Measurements from ENCODE around the gene CTNNBL1. TPM values are rescaled to one million over a fixed set of nuclear protein-coding genes. Genes with fewer than 3 reads are reported as not detected.

The CTNNBL1 gene
- total RNA-seq, 1 donor from 2014 or later: 41.3 TPM

DNA sequence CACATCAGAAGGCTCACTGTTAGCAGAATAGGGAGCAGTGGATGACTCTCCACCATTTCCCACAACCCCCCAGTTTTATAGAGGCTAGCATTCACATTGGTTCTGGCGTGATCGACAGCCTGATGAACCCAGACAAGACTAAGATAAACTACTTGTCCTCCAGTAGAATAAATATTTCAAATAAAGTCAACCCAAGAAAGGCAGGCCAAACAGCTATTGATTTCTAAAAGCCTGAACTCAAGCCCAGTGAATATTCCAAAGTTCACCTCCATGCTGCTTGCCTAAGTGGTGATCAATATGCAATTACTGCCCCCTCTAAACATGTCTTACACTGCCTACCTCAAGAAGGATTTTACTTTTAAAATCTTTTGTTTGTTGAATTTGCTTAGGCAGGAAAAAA is 104.5 kb downstream of the CTNNBL1 start:
- DNase-seq (ENCODE audit: low spot score) (no peak), ATAC-seq (no peak)
- intact Hi-C loops (cut with DNase I): no loop called here

DNA sequence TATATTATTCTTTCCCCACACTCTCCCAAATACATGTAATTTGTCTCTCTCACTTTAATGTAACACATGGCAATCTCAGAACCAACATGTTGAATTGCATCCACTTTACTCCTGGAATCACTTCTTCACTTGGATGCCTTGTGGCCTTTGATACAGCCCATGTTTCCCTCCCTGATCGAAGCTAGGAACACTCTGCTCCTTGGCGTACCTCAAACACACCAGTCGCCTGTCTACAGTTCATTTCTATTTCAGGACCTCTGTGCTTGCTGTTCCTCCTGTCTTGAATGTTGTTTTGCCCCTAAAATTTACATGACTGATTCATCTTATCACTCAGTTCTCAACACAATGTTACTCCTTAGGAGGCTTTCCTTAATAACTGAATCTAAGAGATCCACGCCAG is 106.8 kb downstream of the CTNNBL1 start:
- ATAC-seq: no peak
- DNase-seq (ENCODE audit: low spot score): no peak
- intact Hi-C loops (cut with DNase I): no loop called here

DNA sequence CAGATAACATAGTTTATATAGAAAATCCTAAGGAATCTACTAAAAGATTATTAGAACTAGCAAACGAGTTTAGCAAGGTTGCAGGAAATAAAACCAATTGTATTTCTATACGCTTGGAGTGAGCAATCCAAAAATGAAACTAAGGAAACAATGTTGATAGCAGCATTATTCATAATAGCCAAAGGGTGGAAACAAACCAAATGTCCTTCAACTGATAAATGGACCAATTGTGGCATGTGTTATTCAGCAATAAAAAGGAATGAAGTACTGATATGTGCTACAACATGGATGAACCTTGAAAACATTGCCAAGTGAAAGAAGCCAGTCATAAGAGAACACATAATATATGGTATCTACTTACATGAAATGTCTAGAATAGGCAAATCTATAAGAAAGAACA is 108.1 kb downstream of the CTNNBL1 start:
- ATAC-seq: no peak
- DNase-seq (ENCODE audit: low spot score): no peak
- intact Hi-C loops (cut with DNase I): no loop called here

DNA sequence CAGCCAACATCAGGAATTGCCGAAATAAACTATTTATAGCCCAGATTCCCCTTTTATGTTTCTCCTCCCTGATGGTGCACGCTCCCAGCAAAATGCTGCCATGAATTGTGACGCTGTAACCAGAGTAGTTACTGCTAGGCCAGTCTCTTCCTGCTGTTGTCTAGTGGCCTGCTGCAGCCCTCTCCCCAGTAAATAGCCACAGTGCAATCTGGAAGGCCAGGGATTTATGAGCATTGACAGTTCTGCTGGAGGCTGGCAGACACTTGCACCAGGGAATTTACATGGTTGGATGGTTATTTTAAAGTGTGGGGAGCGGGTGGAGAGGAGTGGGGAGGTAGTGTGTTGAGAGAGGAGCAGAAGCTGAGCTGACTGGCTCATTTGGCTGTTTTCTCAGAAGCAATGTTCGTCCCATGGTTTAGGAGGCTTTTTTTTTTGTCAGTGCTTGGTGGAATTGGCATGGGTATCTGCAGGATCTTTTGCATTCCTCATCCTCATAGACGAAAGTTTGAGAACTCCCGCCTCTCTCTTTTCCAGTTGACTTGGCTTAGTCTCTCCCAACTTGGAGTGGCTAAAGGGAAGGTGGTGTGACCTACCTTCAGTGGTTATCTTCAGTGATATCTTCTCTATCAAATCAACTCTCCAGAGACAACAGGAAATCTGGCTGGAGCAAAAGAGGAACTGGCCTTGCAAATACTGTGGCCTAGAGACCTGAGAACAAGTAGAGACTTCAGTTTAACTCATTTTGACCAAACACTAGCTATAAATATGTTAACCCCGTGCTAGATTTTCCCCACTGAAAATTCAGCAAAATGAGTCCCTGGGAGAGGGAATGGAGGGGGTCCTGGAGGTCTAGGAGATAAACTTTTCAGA is 109.8 kb downstream of the CTNNBL1 start:
- ATAC-seq (no peak), DNase-seq (ENCODE audit: low spot score) (no peak)
- intact Hi-C loops (cut with DNase I): no loop called here

DNA sequence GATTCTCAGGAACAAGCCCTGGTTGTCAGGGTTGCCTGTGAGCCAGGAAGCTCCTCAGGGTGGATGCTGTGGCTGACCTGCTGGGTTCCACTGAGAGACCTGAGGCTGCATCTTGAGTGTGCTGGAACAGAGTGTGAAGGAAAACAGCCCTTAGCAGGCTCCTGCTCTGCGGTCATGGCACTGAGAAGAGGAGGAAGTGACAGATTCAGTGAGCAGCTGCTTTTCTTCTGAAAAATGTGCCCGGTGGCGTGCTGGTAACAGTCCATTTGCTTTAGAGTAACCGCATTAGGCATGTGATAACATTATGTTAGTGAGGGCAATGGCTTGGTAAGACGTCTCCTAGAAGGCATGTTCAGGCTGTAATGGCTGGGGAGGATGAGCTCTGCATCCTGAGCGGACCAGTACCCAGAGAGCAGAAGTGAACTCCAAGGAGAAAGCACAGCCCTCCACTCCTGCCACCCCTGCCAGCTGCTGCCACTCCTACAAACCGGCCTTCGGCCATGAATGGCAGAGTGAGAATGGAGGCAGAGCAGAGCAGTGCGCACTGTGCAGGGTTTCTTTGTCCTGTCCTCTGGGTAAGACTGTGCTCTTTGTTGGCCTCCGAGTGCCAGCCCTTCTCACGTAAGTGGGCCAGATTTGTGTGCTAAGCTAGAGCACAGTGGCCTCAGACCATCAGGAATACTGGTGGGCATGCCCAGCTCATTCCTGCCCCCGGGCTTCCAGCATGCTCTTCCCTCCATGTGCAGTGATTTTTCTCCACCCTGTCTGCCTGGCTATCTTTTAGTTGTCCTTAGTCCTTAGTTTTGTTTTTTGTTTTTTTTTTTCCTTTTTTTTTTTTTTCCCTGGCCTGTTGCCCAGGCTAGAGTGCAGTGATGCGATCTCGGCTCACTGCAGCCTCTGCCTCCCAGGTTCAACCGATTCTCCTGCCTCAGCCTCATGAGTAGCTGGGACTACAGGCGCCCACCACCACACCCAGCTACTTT is 111.0 kb downstream of the CTNNBL1 start:
- ATAC-seq (peak; percentile 38), DNase-seq (ENCODE audit: low spot score) (no peak)
- intact Hi-C loops (cut with DNase I): no loop called here

DNA sequence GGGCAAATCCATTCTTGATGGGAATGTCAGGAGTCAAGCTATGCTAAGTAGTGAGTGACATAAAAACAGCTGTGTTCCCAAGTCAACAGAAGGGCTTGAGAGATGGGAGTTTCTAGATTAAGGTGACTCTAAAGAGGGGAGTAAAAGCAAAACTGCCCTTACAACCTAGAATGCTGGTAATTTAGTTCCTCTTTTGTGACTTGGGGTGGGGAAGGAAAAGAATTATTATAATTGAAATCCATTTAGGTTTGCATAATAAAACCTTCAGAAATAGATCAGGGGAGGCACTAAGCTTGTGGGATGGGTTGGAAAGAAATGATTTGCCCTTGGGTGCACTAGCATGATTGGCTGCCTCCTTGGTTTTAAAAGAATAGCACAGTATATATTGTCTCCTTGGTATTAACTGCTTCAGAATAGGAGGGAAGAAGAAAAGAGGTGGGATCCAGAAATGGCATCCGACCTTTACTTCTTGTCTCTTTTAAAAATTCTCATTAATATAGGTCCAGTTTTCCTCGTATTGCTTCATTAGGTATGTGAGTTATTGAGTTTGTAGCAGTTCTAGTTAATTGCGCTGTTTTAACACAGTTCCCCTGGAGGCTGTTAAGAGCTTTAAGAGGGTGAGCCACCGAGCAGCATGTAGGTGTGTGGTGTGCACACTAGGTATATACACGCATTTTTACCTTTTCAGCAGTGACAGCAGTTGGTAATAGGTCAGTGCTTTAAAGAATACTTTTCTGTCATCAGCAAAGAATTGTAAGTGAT is 113.8 kb downstream of the CTNNBL1 start:
- intact Hi-C loops (cut with DNase I): no loop called here
- no peak for ATAC-seq
- no peak for DNase-seq (ENCODE audit: low spot score)

DNA sequence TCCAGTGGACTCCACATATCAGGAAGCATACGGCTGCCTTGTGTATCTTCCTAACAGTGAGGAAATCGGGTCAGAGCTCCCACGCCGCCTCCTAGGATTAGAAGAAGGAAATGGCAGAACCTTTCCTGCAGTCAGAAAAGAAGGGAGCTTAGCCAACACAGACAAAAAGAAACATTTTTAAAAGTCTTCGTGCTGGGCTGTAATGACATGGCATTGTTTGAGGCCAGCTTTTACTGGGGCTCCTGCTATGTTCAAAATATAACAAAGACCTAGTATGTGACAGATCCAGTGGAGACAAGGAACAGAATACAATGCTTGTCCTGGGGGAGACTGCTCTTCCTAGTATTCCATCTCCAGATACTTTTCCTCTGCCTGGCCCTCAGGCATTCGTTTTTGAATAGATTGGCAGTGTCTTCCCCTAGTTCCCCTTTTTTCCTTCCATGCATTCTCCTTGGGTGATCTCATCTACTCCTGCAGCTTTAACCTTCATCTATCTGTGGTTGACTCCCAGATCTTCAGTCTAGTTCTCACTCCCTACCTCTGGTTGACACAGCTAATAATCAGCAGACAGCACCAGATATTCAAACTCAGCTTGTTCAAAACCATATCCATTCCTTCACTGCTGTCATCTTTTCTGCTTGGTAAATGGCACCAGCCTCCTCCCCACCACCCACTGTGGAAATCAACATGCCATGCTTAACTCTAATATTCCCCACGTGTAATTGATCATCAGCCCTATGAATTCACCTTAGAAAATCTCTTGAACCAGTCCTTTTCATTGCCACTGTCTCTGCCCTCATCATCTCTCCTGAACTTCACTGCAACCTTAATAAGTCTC is 114.6 kb downstream of the CTNNBL1 start:
- ATAC-seq (no peak), DNase-seq (ENCODE audit: low spot score) (no peak)
- intact Hi-C loops (cut with DNase I): no loop called here

DNA sequence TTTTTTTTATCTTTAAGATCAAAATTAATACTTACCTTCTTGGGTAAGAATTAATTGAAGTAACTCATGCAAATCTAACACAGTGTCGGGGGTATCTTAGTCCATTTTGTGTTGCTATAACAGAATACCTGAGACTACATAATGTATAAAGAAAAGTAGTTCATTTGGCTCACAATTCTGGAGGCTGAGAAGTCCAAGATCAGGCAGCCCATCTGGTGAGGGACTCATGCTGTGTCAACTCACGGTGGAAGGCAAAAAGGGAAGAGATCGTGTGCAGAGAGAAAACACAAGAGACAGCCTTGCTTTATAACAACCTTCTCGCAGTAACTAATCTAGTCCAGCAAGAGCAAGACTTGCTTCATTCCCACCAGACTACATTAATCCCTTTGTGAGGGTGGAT is 116.2 kb downstream of the CTNNBL1 start:
- intact Hi-C loops (cut with DNase I): no loop called here
- DNase-seq (ENCODE audit: low spot score) (no peak), ATAC-seq (no peak)

DNA sequence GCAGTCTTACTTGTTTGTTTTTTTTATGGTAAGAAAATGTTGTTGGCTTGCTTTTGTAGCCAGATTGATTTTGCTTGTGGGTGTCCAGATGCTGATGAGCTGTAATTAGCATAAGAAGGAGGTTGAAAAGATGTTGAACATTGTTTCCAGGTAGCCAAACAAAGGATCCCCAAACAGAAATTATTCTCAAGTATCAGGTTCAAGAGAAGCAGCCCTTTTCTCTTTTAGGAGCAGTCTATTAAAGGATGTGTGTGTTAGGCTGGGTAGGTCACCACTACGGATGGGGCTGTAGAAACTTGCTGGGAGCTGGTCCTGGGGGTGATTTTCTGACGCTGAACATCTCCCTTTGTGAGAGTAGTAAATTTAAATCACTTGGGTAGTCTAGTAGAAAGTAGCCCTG is 122.2 kb downstream of the CTNNBL1 start:
- DNase-seq (ENCODE audit: low spot score) (no peak), ATAC-seq (no peak)
- intact Hi-C loops (cut with DNase I): no loop called here

DNA sequence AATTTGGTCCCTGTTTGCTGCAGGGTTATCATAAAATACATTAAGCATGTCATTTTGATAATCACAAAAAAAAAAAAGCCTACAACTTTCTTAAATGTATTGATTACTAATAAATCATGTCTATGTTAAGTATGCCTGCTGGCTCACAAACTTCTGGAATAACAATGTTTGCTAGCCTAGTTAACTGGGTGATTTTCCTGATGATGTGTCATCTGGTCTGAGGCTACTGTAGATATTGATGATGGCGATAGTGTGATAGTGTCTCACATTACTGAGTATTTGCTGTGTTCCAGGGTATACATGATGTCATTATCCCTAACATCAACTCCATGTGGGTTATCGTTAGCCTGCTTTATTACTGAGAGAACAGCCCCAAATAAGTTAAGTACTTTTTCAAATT is 122.9 kb downstream of the CTNNBL1 start:
- DNase-seq (ENCODE audit: low spot score): no peak
- intact Hi-C loops (cut with DNase I): no loop called here
- ATAC-seq: no peak

DNA sequence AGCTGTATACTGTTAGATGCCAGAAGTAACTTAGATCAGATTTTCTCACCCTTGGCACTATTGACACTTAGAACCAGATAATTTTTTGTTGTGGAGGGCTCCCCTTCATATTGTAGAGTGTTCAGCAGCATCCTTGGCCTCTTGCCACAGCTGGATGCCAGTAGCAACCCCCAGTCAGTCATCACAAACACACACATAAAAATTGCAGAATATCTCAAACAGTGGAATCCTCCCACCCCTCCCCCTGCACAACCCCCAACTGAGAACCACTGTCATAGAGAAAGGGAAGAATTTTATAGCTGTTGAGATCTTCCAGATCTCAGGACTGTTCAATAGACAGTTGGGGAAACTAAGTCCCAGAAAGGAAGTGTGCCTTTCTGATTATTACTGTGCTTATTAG is 127.9 kb downstream of the CTNNBL1 start:
- intact Hi-C loops (cut with DNase I): no loop called here
- no peak for DNase-seq (ENCODE audit: low spot score)
- no peak for ATAC-seq

DNA sequence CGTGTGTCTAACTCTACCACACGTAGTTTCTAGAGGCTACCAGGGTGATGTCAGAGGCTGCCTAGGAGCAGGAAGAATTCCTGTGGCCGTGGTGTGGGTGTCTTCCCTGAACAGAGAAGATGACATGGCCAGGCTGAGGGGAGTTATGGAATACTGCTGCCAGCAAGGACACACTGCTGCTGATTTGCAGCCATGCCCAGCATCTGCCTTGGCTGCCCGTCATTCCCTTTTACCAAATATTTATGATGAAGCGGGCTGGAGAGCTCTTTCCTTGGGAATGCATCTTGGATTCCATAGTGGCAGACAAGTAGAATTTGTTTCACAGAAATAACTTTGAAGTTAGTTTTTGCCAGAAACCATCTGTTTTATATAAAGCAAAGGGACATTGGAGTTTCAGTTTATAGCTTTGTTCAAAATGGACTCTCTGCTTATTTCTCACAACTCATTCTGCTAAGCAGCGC is 128.3 kb downstream of the CTNNBL1 start:
- ATAC-seq (no peak), DNase-seq (ENCODE audit: low spot score) (no peak)
- intact Hi-C loops (cut with DNase I): no loop called here

DNA sequence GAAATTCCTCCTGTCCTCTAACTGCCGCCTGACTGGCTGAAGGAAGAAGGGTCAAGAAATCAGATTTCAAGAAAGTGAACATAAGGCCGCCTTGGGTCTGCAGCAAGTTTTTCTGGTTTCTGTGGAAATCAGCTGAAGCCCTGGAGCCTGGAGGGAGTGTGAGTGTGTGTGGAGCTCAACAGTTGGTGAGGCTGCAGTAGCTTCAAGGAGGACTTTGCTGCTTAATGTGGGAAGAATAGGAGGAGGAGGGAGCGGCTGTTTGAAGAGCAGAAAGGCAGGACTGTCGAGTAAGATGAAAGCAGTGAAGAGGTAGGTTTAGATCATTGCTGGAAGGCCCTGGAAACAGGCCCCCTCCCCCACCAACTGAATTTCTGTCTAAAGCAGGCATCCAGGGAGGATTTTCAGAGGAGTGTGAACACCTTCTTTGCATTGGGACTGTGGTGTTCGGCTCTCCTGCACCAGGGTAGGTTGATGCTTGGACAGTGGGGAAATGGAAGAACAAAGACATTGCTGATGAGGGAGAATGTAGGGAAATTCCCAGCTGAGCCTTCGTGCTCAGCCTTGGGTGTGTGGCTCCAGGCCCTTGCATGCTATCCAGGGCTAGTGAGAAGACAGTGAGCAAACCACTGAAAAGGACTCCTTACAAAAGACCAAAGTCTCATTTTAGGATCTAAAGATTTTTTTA is 129.6 kb downstream of the CTNNBL1 start:
- ATAC-seq (no peak), DNase-seq (ENCODE audit: low spot score) (no peak)
- intact Hi-C loops (cut with DNase I): no loop called here

DNA sequence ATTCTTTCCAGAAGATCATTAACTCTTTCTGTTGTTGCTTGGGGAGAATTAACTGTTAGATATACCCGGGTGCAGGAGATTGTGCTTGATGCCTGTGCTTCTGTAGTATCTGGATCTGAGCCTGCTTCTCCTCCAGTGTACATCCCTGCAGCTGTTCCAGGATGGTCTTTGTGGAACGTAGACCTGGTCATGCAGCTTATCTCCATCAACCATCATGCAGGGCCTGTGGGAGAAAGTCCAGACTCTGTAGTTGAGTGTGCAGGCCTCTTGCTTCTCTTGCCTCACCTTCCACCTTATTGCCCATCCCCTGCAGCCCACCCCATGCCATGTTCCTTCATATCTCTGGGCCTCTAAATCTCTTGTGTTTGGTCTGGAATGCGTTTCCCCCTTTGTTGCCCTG is 133.8 kb downstream of the CTNNBL1 start:
- DNase-seq (ENCODE audit: low spot score): no peak
- ATAC-seq: no peak
- intact Hi-C loops (cut with DNase I): no loop called here

DNA sequence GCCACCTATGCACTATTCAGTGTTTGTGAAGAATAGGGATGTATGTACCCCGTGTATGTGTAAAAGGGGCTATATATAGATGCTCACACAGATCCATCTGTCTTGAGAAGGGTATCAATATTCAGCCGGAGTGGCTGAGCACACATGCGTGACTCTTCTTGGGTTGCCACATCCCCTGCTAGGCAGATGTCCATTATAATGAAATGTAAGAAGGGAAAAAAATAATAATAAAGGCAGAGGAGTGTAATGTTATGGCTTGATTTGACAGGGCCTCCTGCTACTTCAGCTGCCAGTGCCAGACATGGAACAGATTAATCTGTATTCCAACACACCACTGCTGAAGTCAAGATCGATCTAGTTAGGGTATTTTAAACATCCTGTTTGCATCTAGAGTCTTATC is 134.9 kb downstream of the CTNNBL1 start:
- DNase-seq (ENCODE audit: low spot score) (no peak), ATAC-seq (no peak)
- intact Hi-C loops (cut with DNase I): no loop called here

DNA sequence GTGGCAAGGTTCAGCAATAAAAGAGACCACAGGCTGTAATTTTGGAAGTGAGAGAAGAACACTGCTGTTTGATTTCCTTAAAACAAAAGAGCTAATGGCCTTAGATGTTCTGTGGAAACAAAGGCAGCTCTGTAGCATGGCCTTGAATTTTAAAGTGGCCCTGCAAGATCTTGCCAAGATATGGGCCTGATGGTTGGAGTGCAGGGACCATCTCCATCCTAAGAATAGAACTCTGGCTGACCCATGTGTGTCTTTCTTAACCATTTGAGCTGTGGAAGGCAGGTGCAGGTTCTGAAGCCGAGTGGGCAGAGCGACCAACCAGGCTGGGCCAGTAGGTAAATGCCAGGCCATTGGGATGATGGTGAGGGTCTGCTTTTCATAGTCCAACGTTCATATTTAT is 135.3 kb downstream of the CTNNBL1 start:
- ATAC-seq (no peak), DNase-seq (ENCODE audit: low spot score) (no peak)
- intact Hi-C loops (cut with DNase I): no loop called here

DNA sequence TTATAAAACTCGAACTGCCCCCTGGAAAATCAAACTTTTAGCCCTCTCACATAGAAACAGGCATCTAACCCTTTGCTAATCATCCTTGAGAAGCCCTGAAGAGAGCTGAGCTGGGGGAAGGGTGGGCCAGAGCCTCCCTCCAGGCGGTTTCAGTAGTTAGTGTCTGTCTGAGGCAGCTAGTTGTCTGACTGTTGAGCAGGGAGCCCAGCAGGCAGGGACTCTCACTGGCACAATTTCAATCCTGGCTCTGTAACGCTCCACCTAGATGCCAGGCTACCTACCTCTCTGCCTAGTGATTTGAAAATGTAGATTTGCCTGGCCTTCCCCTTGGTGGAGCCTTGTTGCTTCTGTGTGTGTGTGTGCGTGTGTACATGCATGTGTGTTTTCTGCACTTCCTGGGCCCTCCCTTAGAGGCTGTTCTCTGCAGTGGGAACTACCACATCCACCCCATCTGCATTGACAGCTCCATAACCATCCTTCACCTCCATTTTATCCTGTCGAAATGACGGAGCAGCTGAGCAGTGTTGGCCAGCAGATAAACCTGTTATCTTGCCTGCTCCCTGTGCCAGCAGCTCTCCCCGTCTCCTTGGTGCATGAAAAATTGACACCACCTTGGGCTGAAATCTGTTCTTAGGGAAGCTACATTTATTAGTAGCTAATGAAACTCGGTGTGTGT is 139.5 kb downstream of the CTNNBL1 start:
- no peak for ATAC-seq
- intact Hi-C loops (cut with DNase I): no loop called here

More for the DNA sequence above, 139.5 kb downstream of the CTNNBL1 start:
- DNase-seq (ENCODE audit: low spot score): no peak
